H1 (cell line): ENCODE measurements around the gene AIRE.

Experiments used
- POLR2AphosphoS5 ChIP-seq: IDR thresholded peaks from 2 replicates; pipeline ENCODE4 v1.6.1; 2011; ENCODE audit warnings: low read depth, low read length
- TF ChIP-seq, protein P1 (sequence below), 3 experiments: IDR thresholded peaks; 1 replicate in 2 of 3; 2 replicates in 1 of 3; pipeline versions ENCODE4 v1.5.1 to v1.6.1; 2011; ENCODE audit warnings: low read length in 3 of 3, mild to moderate bottlenecking in 3 of 3, inconsistent platforms in 2 of 3, low read depth in 1 of 3, moderate library complexity in 1 of 3; ENCODE audit not compliant: insufficient read depth in 1 of 3; ENCODE audit errors: control extremely low read depth in 1 of 3

DNA sequence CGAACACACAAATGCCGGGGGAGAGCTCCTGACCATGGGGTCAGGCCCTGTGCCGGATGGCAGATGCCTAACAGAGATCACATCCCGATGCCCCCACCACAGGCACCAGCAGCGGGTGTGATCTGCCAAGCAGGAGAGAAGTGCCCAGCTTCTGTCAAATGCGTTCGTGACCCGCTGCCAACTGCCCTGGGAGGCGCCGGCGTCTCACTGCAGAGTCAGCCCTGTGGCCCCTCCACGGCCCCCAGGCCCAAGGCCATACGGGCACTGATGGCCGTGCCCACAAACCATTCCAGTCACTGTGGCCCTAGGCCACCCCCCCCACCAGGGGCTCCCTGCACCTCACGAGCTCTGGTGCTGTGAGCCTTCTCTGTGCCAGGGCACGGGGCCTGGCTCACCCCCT is 45.5 kb downstream of the AIRE start:
- TF ChIP-seq POLR2AphosphoS5 = no peak
- TF ChIP-seq, protein P1, sequence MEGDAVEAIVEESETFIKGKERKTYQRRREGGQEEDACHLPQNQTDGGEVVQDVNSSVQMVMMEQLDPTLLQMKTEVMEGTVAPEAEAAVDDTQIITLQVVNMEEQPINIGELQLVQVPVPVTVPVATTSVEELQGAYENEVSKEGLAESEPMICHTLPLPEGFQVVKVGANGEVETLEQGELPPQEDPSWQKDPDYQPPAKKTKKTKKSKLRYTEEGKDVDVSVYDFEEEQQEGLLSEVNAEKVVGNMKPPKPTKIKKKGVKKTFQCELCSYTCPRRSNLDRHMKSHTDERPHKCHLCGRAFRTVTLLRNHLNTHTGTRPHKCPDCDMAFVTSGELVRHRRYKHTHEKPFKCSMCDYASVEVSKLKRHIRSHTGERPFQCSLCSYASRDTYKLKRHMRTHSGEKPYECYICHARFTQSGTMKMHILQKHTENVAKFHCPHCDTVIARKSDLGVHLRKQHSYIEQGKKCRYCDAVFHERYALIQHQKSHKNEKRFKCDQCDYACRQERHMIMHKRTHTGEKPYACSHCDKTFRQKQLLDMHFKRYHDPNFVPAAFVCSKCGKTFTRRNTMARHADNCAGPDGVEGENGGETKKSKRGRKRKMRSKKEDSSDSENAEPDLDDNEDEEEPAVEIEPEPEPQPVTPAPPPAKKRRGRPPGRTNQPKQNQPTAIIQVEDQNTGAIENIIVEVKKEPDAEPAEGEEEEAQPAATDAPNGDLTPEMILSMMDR (IDR thresholded peaks at IDR 0.05; ENCODE audit: control extremely low read depth in 1 of 3, insufficient read depth in 1 of 3, low read depth in 1 of 3, low read length in 3 of 3) = no peak
